HG03045 (cell line): Measurements from ENCODE around the gene TUBA3C.

Source experiments
- ATAC-seq: cut with Tn5 transposase; IDR thresholded peaks from one replicate; pipeline ENCODE4 v1.9.1; 2021; ENCODE audit warnings: mild to moderate bottlenecking, moderate library complexity; ENCODE audit not compliant: unreplicated experiment

Gene TUBA3C

GRCh38 chr13:19169496-19169895 is 12.1 kb downstream of the TUBA3C start:
- no peak for ATAC-seq

DNA sequence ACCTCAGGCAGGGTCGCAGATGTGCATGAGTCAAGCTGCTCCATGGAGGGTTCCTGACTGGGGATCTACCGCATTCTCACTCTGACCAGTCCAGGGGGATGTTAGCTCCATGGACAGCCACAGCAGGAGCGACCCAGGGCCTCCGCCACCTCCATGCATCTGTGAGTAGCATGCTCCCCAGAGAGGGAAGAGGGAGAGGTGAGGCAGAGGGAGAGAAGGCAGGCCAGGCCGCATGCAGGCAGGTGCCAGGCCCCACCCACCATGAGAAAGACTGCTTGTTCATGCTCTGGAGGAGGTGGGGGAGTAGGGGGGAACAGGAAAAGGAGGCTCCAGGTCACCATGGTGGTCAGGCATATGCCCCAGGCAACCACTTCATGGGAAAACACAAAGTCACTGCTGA is 20.3 kb downstream of the TUBA3C start:
- ATAC-seq = no peak

GRCh38 chr13:19159761-19160420 is 21.7 kb downstream of the TUBA3C start:
- no peak for ATAC-seq

DNA sequence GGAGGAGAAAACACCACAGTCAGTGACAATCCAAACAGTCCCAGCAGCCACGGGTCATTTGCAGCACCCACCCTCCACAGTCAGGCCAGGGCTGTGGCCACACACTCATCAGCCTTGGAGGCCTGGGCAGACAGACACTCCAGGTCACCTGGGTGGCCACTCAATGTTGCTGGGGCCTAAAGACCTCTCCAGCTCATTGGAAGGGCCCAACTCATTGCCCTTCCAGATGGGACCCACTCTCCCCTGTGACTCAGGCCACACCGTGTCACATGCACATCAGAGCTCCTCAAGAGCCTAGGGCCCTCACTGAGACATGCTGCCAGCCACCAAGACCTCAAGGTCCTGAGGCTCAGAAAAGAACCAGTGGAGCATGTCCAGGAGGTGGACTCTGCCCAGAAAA is 22.4 kb downstream of the TUBA3C start:
- no peak for ATAC-seq

- ATAC-seq = no peak
These were observed 23.0 kb downstream of the TUBA3C start for GRCh38 chr13:19158526-19159174.

- no peak for ATAC-seq
These were observed 23.6 kb downstream of the TUBA3C start for GRCh38 chr13:19158006-19158405.

GRCh38 chr13:19157461-19157860 is 24.2 kb downstream of the TUBA3C start:
- no peak for ATAC-seq

DNA sequence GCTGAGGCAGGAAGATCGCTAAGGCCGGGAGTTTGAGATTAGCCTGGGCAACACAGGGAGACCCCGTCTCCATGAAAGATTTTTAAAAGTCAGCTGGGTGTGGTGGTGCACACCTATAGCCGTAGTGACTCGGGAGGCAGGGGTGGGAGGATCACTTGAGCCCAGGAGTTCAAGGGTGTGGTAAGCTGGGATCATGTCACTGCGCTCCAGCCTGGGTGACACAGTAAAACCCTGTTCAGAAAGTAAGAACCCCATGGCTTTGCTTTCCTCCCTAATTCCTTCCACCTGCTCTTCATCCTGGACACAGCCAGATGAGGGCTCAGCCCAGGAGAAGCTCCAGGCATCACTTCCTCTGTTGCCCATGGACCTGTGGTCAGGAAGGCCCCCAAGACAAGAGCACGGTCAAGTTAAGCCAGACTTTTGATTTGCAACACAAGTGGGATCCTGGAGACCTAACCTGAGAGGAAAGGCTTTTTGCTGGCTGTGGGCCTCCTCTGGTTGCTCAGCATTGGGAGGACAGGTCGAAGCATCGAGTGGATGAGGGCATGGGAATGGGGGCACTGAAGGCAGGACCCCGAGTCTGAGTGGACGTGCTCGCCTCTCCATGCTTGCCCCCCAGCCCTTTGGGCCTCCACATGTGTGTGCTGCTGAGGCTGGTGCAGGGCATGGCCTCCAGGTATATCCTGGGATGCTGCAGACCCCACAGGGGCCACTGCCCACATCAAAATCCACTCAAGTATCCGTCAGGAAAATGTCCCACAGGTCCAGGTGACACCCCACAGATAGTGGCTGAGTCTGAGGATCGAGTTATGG is 25.4 kb downstream of the TUBA3C start:
- no peak for ATAC-seq

- ATAC-seq = no peak
These were observed 26.2 kb downstream of the TUBA3C start for GRCh38 chr13:19155321-19155861.

- no peak for ATAC-seq
These were observed 26.8 kb downstream of the TUBA3C start for GRCh38 chr13:19154843-19155242.

- ATAC-seq = no peak
These were observed 27.7 kb downstream of the TUBA3C start for GRCh38 chr13:19153782-19154450.

DNA sequence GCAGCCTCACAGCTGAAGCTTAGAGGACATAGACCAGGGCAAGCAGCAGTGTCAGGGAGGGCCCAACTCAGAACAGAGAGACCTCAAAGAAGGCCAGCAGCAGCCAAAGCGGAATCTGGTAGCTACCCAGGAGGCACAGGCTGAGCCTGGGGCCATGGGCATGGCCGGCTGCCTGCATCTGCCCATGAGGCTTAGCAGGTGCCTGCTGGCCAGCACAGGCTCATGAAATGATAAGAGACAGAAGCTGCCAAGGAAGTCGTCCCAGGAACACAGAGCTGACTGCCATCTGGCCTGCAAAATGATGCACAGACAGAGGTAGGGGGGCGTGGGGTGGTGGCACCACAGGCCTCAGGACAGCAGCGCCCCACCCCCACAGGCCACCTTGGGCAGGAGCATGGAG is 29.2 kb downstream of the TUBA3C start:
- no peak for ATAC-seq

DNA sequence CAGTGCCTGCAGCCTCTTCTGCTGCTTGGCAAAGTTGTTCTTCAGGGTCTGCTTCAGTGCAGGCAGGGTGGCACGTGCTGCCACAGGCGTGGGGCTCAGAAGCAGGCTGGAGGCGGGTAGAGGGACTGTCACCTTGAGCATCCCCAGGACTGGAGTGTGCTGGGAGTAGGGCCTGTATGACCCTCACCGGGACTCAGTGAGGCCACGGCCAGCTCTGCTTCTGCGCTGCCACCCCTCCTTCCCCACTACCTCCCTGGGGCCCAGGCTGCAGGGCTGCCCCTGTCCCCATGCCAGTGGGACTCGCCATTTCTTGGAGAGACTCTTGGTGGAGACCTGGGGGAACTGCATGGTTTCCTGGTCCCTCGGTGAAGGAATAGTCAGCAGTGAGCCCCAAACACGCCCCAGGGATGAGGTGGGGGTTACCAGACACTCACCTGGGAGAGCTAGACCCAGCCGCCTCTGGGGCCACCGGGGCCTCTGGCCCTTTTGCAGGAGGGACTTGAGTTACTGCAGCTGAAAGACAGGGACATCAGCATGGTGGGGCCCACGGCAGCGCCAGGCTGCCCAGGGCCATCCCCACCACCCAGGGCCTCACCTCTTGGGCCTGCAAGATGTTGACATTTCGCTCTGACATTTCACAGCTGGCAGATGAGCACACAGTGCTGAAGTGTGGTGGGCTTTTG is 29.9 kb downstream of the TUBA3C start:
- no peak for ATAC-seq

DNA sequence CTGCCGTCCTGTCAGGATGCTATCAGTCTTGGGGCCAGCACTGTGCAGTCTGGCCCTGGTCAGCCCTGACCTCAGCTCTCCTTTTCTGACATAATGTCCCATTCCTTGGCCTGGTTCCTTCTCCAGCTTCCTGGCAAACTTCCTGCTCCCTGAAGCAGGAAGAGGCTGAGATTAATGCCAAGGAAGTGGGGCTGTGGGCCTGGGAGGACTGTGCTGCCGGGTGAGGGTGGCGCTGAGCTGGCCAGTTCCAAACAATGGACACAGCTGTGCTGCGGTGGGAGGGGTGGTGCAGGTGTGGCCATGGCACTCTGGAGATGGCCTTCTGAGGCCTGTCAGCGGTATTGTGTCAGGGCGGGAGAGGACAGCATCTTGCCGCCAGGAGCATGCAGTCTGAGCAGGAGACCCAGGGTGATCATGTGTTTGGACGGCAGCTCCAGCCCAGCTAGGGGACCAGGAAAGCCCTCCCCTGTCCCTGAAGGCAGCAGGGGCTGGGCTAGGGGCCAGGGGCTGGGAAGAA is 30.9 kb downstream of the TUBA3C start:
- no peak for ATAC-seq

DNA sequence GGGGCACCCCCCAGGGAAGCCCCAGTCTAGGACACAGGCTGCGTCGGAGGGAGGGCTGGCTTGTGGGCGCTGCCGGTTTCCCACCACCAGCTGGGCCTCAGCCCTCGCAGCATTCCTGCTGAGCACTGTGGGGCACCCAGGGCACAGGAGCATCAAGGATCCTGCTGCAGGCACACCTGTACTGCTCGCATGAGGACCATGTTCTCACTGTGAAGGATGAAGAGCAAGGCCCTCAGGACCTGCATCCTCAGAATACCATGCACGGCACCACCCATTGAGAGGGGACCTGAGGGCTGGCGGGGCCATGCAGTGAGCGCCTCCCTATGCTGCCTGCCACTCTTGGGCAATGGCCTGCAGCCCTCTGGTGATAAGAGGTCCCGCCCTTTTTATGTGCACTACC is 31.4 kb downstream of the TUBA3C start:
- ATAC-seq = no peak

DNA sequence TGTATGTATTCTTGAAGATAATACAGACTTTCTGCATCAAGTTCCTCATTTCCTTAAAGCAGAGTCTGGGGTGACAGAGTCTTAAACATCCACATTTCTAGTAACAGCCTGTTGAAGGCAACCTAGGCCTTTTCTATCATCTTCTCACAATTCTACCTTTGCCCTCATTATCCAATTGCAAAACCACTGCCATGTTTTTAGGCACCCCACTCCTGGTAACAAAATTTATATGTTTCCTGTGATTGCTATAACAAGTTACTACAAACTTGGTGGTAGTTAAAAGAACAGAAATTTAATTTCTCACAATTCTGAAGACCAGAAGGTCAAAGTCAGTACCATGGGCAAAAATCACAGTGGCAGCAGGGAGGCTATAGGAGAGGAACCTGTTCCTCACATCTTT is 33.1 kb downstream of the TUBA3C start:
- no peak for ATAC-seq
